NCI-H187 treated with DMSO at 0.1 percent for 48 hours (cell line): ENCODE measurements around the gene USP35.
"Not testable (repeated sequence)": the region's sequence is repeated elsewhere in the genome, so short reads cannot be mapped to it uniquely, and the experiment has no call there.

Source experiments
- DNase-seq: peaks from one replicate; lab custom pipeline; 2025; lab: John Stamatoyannopoulos, UW

USP35 gene

GRCh38 chr11:78217650-78218541 lies 29.2 kb downstream of the USP35 start:
- DNase-seq = no peak

DNA sequence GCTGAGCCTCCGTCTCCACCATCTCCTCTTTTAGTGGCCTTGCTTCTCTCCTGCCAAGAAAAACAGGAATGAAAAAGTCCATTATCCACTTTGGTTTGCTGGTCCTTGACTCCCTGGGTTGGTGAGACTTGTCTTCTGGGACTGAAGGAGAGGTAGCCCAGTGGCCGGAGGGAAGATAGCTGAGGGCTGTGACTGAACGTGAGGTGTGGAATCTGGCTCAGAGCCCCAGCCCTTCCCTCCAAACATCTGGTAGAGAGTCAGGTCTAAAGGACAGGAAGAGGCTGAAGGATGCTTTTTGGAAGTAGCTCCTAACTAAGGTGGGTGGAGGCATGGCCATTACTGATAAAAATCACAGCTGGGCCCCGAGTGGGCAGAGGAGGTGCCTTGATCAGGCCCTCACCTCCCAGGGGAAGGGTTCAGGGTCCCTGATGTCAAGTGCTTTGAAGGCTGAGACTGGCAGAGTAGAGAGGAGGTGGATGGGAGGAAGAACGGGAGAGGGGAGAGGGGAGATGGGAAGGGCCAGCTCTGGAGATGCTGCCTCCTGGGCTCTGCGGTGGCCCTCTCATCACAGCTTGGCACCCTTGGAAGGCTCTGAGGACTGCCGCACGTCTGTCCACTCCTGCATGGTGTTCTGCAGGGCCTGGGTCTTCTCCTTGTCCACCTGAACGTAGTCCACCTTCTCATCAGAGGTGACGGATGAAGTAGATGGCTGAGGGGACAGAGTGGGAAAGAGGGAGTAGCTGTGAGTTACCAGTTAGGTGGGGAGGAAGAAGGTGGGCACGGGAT lies 30.2 kb downstream of the USP35 start:
- DNase-seq = no peak

DNA sequence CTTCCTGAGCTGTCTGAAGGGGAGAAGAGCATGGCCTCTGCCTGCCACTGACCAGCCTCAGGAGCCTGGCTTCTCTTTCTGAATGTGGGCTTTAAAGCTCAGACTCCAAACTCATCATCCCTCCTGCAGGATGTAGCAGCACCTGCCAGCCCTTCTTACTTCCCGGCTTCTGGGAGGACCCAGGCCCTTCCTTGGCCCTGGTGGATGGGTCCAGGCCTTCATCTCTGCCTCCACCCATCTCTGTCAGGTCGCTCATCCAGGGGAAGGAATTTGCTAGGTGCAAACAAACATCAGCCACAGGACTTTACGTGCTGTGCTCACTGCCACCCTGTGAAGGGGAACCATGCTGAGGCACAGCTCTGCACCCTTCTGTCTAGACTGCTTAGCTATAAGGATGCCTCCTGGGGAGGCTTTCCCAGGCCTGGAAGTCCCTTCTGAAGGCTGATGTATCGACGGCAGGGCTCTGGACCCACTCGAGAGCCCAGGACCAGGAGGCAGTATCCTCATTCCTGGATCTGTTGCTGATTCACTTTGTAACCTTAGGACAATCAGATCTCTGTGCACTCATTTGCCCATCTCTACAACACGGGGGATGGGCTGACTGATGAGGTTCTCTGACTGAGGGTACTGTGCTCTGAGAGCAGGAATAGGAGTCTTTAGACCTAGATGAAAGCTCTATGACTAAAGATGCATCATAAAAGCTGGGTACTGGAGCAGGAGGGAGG lies 30.9 kb downstream of the USP35 start:
- no peak for DNase-seq

- no peak for DNase-seq
Observed at GRCh38 chr11:78220218-78221157, 31.8 kb downstream of the USP35 start.

- DNase-seq = no peak
Observed at GRCh38 chr11:78221396-78222315, 32.9 kb downstream of the USP35 start.

DNA sequence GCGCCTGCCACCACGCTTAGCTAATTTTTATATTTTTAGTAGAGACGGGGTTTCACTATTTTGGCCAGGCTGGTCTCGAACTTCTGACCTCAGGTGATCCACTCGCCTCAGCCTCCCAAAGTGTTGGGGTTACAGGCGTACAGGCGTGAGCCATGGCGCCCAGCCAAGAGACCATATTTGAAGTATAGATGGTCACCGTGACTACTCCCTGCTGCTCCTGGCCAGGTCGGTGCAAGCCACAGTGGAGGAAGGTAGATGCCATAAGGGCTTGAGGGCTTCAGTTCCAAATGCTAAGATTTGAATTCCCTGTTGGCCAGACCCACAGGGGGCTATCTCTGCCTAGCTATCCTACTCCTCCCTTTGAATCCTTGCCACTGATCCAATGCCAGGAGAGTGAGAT lies 34.0 kb downstream of the USP35 start:
- not testable (repeated sequence) for DNase-seq

DNA sequence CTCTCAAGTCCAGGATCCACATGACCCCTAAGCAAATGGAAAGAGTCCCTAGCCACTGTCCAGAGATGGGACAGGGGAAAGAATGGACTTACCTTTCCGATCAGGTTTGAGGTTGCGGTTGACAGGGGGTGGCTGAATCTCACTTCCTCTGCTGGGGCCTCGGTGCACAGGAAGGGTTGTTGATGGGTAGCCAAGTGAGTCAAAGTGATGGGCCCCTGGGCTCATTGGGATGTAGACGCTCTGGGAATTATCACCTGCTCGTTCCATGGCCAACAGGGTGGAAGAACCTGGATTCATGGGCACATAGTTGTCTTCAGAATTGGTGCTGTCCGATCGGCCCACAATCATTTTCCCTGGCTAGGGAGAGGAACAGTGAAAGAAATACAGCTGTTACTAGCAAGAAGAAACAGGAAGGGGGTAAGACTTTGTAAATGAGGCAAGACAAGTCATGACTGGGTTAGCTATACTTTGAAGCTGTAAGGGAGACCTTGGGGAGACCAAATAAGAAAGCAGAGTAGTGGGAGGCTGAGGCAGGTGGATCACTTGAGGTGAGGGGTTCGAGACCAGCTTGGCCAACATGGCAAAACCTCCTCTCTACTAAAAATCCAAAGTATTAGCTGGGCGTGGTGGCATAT lies 34.7 kb downstream of the USP35 start:
- no peak for DNase-seq

- DNase-seq = no peak
Observed at GRCh38 chr11:78224506-78224905, 35.8 kb downstream of the USP35 start.

DNA sequence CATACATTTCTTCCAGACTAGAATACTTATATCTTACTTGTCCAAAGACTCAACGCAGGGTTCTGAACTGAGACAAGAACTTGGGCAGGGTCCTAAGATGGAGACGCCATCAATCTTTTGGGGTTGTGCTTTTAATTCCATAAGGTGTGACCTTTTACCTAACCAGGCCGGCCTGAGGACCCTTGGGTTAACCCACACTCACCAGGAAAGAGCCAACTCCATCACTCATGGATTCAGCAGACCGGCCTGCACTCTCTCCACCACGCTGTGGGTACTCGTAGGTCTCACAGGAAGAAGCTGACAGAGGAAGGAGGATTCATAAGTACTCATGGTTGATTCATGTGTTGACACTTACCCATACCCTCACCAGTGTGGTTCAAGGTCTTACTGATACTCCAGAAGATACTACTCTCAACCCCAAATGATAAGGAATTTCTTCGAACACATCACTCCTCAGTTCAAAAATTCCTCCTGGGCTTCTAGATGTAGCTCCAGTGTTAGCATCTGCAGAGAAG lies 36.2 kb downstream of the USP35 start:
- DNase-seq = no peak

DNA sequence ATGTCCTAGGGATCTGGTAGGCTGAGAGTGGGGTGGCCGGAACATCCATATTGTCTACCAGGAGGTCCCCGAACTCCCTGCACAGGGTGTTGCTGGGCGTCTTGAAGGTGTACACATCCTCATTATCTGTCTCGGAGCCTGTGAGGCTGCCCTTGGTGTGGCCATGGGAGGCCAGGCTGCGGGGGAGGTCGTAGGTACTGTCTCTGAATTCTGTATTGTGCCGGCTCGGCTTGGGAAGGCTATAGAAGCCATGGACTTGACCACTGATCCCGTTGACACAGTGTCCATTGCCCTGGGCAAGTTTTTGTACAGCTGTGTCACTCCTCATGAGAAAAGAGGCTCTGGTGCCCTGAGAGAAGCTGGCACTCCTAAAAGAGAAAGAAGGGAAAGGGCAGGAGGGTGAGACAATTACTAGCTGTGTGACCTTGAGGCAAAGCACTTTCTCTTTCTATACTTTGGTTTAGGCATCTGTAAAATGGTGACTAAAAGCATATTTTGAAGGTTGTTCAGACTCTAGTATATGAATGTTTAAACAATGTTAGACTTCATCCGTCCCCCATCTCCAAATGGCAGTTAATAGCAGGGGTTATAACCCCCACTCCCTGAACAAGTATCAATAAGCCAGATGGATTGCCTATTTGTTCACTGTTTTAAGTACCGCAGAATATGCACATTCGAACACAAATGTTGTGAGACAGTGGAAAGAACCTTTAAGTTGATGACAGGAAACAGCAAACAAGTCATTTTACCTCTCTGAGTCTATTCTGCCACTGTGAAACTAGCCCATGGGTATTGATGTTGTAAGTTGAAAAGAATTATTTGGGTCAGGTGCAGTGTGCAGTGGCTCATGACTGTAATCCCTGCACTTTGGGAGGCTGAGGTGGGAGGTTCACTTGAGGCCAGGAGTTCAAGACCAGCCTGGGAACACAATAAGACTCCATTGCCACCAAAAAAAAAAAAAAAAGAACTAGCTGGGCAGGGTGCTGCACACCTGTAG lies 38.3 kb downstream of the USP35 start:
- DNase-seq = no peak

DNA sequence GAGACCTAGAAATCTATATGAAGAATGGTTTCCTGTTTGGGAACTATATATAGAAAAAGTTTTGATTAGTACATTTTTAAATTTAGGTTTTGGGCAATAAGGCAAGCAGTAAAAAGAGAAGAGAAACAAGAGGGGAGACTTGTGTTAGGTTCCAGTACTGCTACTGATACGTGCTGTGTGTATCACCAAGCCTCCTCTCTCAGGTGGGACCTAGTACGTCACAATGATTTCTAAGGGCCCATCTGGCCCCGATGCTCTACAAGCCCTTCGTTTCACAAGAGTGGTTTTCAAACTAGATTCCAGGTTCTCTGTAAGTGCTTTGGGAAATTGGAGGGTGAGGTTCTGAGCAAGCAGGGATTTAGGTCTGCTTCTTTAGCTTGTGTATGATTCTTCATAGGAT lies 39.2 kb downstream of the USP35 start:
- no peak for DNase-seq

DNA sequence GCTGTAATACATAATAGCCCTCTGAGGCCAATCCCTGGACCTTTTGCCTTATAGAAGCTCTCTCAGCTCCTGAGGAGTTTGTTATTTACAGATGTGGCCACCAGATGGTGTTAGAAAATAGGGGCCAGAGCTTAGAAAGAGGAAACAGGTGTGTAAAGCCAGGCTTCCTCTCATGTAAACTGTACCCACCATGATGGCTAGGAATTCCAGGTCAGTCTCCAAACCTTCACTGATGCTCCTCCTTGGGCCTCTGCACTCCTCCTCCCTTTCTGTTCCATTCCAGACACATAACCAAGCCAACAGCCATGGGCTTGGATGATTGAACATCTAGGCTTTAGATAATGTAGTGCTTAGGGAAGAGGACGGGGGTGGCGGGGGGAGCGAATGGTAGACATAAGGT lies 39.7 kb downstream of the USP35 start:
- peak; percentile 27 for DNase-seq

DNA sequence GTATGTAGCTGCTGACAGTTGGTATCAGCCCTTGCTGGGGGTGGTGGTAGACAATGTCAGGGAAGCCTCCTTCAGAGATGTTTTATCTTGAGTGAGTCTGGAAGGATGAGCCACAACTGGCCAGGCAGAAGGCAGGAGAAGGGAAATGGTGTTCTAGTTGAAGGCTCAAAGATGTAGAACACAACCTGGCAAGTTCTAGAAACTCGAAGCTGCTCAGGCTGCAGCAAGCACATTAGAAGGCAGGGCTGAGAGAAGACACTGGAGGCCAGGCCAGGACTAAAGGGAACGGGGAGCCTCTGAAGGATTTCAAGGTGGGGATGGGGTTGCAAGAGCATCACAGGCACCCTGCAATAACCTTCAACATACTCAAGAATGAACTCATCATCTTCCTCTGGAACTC lies 40.4 kb downstream of the USP35 start:
- DNase-seq = no peak

DNA sequence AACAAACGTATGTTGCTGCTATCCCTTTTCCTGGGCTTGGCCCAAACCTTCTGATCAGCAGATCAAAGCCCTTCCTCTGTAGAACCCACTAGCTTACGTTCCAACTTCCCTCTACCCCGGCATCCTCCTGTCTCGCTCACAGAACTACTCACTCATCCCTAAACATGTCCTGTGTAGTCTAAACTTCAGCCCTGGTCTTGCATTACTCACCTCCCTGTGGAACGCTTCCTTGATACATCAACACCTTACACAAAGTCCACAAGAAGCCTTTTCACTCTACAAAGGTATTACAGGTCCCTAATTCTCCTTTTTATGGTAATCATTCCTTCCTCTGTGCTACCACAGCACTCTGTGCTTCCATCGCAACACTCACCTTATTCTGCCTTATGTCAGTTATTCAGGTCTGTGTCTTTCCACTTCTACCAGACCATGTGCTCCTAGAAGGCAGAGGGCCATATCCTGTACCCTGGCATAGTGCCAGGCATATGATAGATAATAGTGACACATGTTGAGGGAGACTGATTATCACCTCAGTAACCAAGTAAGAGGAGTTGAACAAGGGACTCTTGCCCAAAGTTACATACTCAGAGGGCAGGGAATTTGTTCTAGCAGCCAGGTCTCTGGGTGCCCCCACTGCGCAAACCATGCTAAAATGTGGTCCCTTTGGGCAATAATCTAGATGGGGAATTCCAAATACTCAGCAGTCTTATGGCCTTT lies 41.6 kb downstream of the USP35 start:
- no peak for DNase-seq

- DNase-seq = no peak
Observed at GRCh38 chr11:78231962-78232501, 43.3 kb downstream of the USP35 start.

DNA sequence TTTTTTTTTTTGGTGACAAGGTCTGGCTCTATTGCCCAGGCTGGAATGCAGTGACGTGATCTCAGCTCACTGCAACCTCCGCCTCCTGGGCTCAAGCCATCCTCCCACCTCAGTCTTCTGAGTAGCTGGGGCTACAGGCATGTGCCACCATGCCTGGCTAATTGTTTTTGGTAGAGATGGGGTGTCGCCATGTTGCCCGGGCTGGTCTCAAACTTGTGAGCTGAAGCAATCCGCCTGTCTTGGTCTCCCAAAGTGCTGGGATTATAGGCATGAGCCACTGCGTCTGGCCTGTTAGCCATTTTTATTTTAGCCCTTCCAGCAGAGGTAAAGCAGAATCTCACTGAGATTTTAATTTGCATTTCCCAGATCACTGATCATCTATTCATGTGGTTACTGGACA lies 44.3 kb downstream of the USP35 start:
- not testable (repeated sequence) for DNase-seq

DNA sequence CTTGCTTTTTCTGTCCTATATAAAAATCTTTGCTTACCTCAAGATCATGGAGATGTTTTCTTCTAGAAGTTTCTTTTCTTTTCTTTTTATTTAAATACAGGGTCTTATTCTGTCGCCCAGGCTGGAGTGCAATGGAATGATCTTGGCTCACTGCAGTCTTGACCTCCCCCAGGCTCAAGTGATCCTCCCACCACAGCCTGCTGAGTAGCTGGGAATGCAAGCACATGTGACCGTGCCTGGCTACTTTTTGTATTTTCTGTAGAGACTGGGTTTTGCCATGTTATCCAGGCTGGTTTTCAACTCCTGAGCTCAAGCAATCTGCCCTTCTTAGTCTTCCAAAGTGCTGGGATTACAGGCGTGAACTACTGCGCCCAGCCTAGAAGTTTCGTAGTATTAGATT lies 45.3 kb downstream of the USP35 start:
- DNase-seq = no peak
